ENCODE measurements around the gene DNAJB14.

DNAJB14 gene

GRCh38 chr4:99872570-99872969 is 73.8 kb downstream of the DNAJB14 start:
- in situ Hi-C loops (cut with HindIII; ENCODE audit: low sequenced_read_pairs): no loop called here

- in situ Hi-C loops (cut with HindIII; ENCODE audit: low sequenced_read_pairs): no loop called here
Observed at GRCh38 chr4:99868126-99868596, 78.3 kb downstream of the DNAJB14 start.

- in situ Hi-C loops (cut with HindIII; ENCODE audit: low sequenced_read_pairs): no loop called here
Observed at GRCh38 chr4:99863804-99864203, 82.6 kb downstream of the DNAJB14 start.

DNA sequence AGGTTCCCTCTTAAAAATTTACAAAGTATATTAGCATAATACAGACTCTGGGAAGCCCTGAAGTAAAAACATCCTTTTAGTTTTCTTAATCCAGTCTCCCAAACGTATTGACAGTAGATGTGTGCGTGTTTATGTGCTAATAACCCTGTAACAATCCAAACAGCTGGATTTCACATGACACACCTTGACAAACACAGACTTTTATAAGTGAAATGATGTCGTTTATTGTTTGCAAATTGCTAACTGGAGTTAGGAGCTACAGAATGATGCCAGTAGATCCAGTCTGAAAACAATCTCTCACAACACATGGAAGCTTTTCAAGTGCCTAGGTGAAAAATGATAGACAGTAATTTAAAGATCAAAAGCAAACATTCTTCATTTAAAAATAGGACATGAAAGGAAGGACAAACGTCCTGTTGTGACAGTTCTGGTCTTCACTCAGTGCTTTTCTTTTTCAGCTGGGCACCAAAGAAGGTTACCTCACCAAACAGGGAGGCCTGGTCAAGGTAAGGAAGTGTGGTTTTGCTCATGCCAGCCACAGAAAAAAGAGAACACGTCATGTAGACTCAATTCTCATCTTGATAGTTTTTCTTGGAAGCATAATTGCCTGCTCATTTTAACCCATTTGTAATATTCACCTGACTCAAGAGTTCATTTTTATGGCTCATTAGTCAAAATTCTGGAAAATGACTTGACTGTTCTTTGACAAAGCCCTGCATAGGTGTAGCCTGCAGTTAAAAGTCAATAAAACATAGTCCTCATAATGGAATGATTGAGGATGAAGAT is 85.1 kb downstream of the DNAJB14 start:
- in situ Hi-C loops (cut with HindIII; ENCODE audit: low sequenced_read_pairs): no loop called here

GRCh38 chr4:99860521-99860920 is 85.9 kb downstream of the DNAJB14 start:
- in situ Hi-C loops (cut with HindIII; ENCODE audit: low sequenced_read_pairs): no loop called here

DNA sequence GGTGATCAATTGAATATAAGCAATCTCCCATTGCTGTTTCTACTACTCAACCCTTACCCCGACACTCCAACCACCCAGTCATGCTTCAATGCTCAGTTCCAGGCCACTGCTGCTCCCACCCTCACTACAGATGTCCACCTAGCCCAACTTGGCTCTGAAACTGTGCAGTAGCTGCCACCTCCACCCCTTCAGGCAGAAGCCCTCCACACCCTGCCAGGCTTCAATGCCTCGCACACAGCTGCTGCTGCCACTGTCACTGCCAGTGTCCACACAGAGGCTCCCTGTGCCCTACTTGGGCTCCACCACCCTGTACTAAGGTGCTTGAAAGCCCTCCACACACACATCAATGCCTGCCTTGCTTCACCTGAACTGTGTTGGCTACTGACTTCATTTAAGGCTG is 86.8 kb downstream of the DNAJB14 start:
- in situ Hi-C loops (cut with HindIII; ENCODE audit: low sequenced_read_pairs): no loop called here

DNA sequence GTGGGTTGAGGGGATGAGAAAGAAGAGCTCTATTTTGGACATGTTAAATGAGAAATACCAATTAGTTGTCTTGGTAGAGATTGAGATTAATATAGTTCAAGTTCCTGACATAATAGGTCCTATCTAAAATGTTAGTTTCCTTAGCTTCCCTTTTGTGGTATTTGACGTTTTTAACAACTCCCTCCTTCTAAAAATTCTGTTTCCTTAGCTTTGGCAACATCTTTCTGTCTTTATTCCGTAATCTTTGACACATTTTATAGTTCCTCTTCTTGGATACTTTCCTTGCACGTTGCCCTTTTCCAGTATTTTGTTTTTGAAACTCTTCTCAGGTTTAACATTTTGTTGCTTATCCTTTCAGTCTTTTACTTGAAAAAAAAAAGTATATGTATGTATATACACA is 89.1 kb downstream of the DNAJB14 start:
- in situ Hi-C loops (cut with HindIII; ENCODE audit: low sequenced_read_pairs): no loop called here

- in situ Hi-C loops (cut with HindIII; ENCODE audit: low sequenced_read_pairs): no loop called here
Observed at GRCh38 chr4:99856166-99856565, 90.3 kb downstream of the DNAJB14 start.

DNA sequence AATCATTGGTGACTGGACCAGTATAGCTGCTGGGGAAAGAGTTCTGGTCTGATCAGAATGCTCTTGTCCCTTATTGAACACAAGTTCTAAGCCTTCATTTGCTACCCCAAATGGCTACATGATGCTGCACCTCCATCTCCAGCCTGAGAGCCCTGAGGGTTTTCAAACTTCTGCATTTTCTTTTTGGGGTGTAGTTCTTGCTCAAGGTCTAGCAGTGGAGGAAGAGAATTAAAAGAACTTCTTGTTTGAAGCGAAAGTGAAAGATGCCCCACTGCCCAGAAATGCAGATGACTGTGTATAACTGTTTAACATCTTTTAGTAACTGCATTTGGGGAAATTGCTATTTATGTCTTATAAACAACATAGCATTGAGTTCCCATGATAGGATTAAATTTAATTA is 90.7 kb downstream of the DNAJB14 start:
- in situ Hi-C loops (cut with HindIII; ENCODE audit: low sequenced_read_pairs): no loop called here

DNA sequence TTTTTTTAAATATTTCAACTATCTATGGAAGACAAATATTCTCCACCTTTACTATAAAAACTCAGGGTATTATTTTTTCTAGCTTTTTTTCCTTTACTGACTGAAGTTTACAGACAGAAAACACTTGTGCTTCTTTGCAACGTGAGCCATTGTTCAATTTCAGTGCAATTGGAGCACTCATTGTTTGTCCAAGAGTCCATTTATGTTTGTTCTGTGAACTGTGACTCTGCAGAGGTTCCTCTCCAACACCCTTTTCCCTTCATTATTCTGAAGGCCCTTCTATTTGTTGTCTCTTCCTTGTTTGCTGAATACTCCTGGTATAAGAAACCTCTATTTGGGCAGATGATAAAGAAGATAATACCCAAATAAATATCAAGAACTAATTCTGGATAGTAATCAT is 92.4 kb downstream of the DNAJB14 start:
- in situ Hi-C loops (cut with HindIII; ENCODE audit: low sequenced_read_pairs): no loop called here

DNA sequence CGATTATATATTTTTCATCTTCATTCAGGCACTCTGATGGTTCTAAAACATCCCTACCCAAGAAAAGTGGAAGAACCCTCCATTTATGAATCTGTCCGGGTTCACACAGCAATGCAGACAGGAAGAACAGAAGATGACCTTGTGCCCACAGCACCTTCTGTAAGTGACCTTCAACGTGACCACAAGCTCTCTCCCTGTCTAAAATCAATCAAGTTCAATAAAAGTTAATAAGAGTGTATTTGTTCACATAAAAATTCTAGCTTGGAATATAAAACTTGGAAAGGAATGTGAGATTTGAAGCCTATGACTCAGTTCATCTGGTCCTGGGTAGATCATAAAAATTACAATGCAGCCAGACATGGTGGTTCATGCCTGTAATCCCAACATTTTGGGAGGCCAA is 93.2 kb downstream of the DNAJB14 start:
- in situ Hi-C loops (cut with HindIII; ENCODE audit: low sequenced_read_pairs): no loop called here

- in situ Hi-C loops (cut with HindIII; ENCODE audit: low sequenced_read_pairs): no loop called here
Observed at GRCh38 chr4:99852199-99852749, 94.1 kb downstream of the DNAJB14 start.

GRCh38 chr4:99848591-99849001 is 97.8 kb downstream of the DNAJB14 start:
- in situ Hi-C loops (cut with HindIII; ENCODE audit: low sequenced_read_pairs): no loop called here

GRCh38 chr4:99847362-99847976 is 98.9 kb downstream of the DNAJB14 start:
- in situ Hi-C loops (cut with HindIII; ENCODE audit: low sequenced_read_pairs): no loop called here

DNA sequence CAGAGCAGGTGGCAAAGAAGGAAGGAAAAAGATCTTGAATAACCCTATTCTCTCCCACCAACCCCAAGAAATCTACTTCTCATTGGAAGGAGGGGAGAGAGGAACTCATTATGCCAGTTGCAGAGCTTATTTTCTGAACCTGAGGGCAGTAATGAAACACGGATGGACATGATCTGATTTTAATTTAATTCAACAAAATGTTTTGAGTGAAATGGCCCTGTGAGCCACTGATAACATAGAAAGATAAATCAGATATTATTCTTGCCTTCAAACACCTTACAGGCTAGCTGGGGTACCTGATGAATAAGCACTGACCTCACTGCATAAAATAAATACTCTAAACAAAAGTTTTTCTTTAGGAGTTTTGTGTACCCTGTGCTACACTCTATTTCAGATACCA is 99.5 kb downstream of the DNAJB14 start:
- in situ Hi-C loops (cut with HindIII; ENCODE audit: low sequenced_read_pairs): no loop called here

Data from DLD1 (cell line).